Thymus (tissue), 11 donors: ENCODE measurements around the gene TP53I13. TPM values are rescaled to one million over a fixed set of nuclear protein-coding genes. Genes with fewer than 3 reads are reported as not detected.
A peak's percentile ranks its signal among the peaks of the same experiment; 100 is the strongest.

Experiments
- DNase-seq, 9 donors: peaks; one replicate each; pipeline ENCODE4 v3.0.0-alpha.2; 2013; ENCODE audit warnings: low spot score in 9 of 9, low read depth in 6 of 9, missing footprints in 1 of 9
- H3K27ac ChIP-seq, 2 donors: one replicate each; pipeline ENCODE4 v1.5.1; 2013; ENCODE audit warnings: control low read depth in 1 of 2, low read depth in 1 of 2, low read length in 1 of 2, mild to moderate bottlenecking in 1 of 2, moderate library complexity in 1 of 2
- H3K27me3 ChIP-seq, 2 donors: one replicate each; pipeline ENCODE4 v1.5.1; 2013; ENCODE audit warnings: low read length in 1 of 2; ENCODE audit not compliant: control insufficient read depth in 2 of 2, insufficient read depth in 1 of 2
- H3K36me3 ChIP-seq, 2 donors: one replicate each; pipeline ENCODE4 v1.5.1; 2013; ENCODE audit warnings: low read length in 1 of 2, mild to moderate bottlenecking in 1 of 2, moderate library complexity in 1 of 2; ENCODE audit not compliant: control insufficient read depth in 2 of 2, insufficient read depth in 2 of 2
- H3K4me1 ChIP-seq, 2 donors: one replicate each; pipeline ENCODE4 v1.5.1; 2013; ENCODE audit warnings: low read length in 2 of 2; ENCODE audit not compliant: control insufficient read depth in 2 of 2, insufficient read depth in 2 of 2
- H3K4me3 ChIP-seq, 2 donors: one replicate each; pipeline ENCODE4 v1.5.1; 2013; ENCODE audit warnings: low read length in 2 of 2, control low read depth in 1 of 2, mild to moderate bottlenecking in 1 of 2
- H3K9me3 ChIP-seq, 2 donors: one replicate each; pipeline ENCODE4 v1.5.1; 2013; ENCODE audit warnings: low read length in 1 of 2, mild to moderate bottlenecking in 1 of 2; ENCODE audit not compliant: control insufficient read depth in 2 of 2, insufficient read depth in 1 of 2
- WGBS: extraction: QIAGEN DNeasy Blood & Tissue Kit; methylation state at CpG from one replicate; pipeline ENCODE4 v1.1.7; 2013; 5-methylcytosine and 5-hydroxymethylcytosine counted together
- polyA plus RNA-seq: library from polyadenylated mRNA; stranded (reverse); fragments of 200-250 nt; gene quantifications from one replicate; pipeline ENCODE4 v1.2.3, GENCODE V29; 2013
- total RNA-seq: library from RNA; stranded (reverse); fragments of 120-200 nt; gene quantifications from one replicate; pipeline ENCODE4 v1.2.4, GENCODE V29; 2013
- donor health status: healthy.

TP53I13 gene
- total and polyA plus RNA-seq, 2 donors = 22.7 to 98.2 TPM

- no peak for DNase-seq
- H3K36me3 ChIP-seq = peaks cover 73 to 84% of the 10 kb centered on the region in 2 donors
- peaks cover 4 to 14% of the 10 kb centered on the region in 2 donors for H3K4me1 ChIP-seq
- no peak overlapping the region for H3K27ac ChIP-seq
- H3K4me3 ChIP-seq = no peak overlapping the region
- H3K27me3 ChIP-seq = no peaks in the 10 kb centered on the region
- H3K9me3 ChIP-seq = no peaks in the 10 kb centered on the region
- 97% methylated on average over 37 of the region's 37 CpGs for WGBS
Measured at GRCh38 chr17:29576214-29577000, 7.9 kb downstream of the TP53I13 start.

GRCh38 chr17:29577001-29577370, 8.5 kb downstream of the TP53I13 start:
- no peak overlapping the region for H3K27ac ChIP-seq
- H3K9me3 ChIP-seq = no peaks in the 10 kb centered on the region
- 99% methylated on average over 9 of the region's 9 CpGs for WGBS
- no peak for DNase-seq
- H3K27me3 ChIP-seq = no peaks in the 10 kb centered on the region
- H3K36me3 ChIP-seq = peaks cover 76 to 88% of the 10 kb centered on the region in 2 donors
- H3K4me3 ChIP-seq = no peak overlapping the region
- H3K4me1 ChIP-seq = peaks cover 4 to 14% of the 10 kb centered on the region in 2 donors

- peaks cover 4 to 9% of the 10 kb centered on the region in 2 donors for H3K4me1 ChIP-seq
- H3K9me3 ChIP-seq = no peaks in the 10 kb centered on the region
- no peak overlapping the region for H3K4me3 ChIP-seq
- H3K36me3 ChIP-seq = peaks cover 79 to 94% of the 10 kb centered on the region in 2 donors
- no peak overlapping the region for H3K27ac ChIP-seq
- H3K27me3 ChIP-seq = no peaks in the 10 kb centered on the region
- WGBS = 92% methylated on average over 22 of the region's 22 CpGs
- DNase-seq = no peak
Measured at GRCh38 chr17:29577385-29578211, 9.1 kb downstream of the TP53I13 start.

- Histone ChIP-seq H3K27me3 (no peaks in the 10 kb centered on the region), H3K27ac (no peak overlapping the region), H3K9me3 (no peaks in the 10 kb centered on the region), H3K36me3 (peaks cover 81 to 96% of the 10 kb centered on the region in 2 donors), H3K4me3 (no peak overlapping the region), H3K4me1 (peaks cover 4 to 8% of the 10 kb centered on the region in 2 donors)
- no peak for DNase-seq
- WGBS = 97% methylated on average over 14 of the region's 14 CpGs
Measured at GRCh38 chr17:29578626-29579485, 10.4 kb downstream of the TP53I13 start.

GRCh38 chr17:29579866-29580771, 11.6 kb downstream of the TP53I13 start:
- H3K4me1 ChIP-seq = peaks cover 10 to 21% of the 10 kb centered on the region in 2 donors
- H3K27me3 ChIP-seq = no peaks in the 10 kb centered on the region
- peak in 8 of 9 donors; percentile 75 to 93 (median 86) for DNase-seq
- no peak overlapping the region for H3K4me3 ChIP-seq
- H3K36me3 ChIP-seq = peaks cover 71 to 84% of the 10 kb centered on the region in 2 donors
- H3K9me3 ChIP-seq = no peaks in the 10 kb centered on the region
- WGBS = 70% methylated on average over 15 of the region's 15 CpGs
- H3K27ac ChIP-seq = peak overlapping the region in 1 of 2 donors; percentile 14

- H3K4me3 ChIP-seq = no peak overlapping the region
- WGBS = 99% methylated on average over 20 of the region's 20 CpGs
- no peaks in the 10 kb centered on the region for H3K27me3 ChIP-seq
- H3K27ac ChIP-seq = no peak overlapping the region
- H3K4me1 ChIP-seq = peaks cover 18 to 28% of the 10 kb centered on the region in 2 donors
- H3K36me3 ChIP-seq = peaks cover 55 to 69% of the 10 kb centered on the region in 2 donors
- DNase-seq = no peak
- no peaks in the 10 kb centered on the region for H3K9me3 ChIP-seq
Measured at GRCh38 chr17:29581583-29582253, 13.2 kb downstream of the TP53I13 start.

- DNase-seq = no peak
- Histone ChIP-seq H3K27ac (no peak overlapping the region), H3K36me3 (peaks cover 49 to 64% of the 10 kb centered on the region in 2 donors), H3K9me3 (no peaks in the 10 kb centered on the region), H3K4me3 (no peak overlapping the region), H3K4me1 (peaks cover 18 to 34% of the 10 kb centered on the region in 2 donors), H3K27me3 (no peaks in the 10 kb centered on the region)
- 97% methylated on average over 10 of the region's 10 CpGs for WGBS
Measured at GRCh38 chr17:29582254-29582765, 13.8 kb downstream of the TP53I13 start.
